GM19395 (cell line): ENCODE measurements around the gene TAP1.
"Not testable (repeated sequence)": the region's sequence is repeated elsewhere in the genome, so short reads cannot be mapped to it uniquely, and the experiment has no call there.

ENCODE experiments used
- ATAC-seq: cut with Tn5 transposase; IDR thresholded peaks from one replicate; pipeline ENCODE4 v1.9.1; 2021; ENCODE audit warnings: mild to moderate bottlenecking, moderate library complexity; ENCODE audit not compliant: unreplicated experiment

The TAP1 gene

DNA sequence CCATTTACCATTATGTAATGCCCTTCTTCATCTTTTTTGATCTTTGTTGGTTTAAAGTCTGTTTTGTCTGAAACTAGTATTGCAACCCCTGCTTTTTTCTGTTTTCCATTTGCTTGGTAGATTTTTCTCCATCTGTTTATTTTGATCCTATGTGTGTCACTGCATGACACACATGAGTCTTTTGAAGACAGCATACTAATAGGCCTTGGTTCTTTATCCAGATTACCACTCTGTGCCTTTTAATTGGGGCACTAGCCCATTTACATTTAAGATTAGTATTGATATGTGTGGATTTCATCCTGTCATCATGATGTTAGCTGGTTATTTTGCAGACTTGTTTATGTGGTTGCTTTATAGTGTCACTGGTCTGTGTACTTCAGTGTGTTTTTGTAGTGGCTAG, 48.1 kb downstream of the TAP1 start:
- ATAC-seq, result not testable (repeated sequence)

DNA sequence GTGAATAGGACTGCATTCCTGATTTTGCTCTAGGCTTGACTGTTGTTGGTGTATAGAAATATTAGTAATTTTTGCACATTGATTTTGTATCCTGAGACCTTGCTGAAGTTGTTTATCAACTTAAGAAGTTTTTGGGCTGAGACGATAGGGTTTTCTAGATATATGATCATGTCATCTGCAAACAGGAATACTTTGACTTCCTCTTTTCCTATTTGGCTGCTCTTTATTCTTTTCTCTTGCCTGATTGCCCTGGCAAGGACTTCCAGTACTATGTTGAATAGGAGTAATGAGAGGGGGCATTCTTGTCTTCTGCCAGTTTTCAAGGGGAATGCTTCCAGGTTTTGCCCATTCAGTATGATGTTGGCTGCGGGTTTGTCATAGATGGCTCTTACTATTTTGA, 50.1 kb downstream of the TAP1 start:
- no peak for ATAC-seq

DNA sequence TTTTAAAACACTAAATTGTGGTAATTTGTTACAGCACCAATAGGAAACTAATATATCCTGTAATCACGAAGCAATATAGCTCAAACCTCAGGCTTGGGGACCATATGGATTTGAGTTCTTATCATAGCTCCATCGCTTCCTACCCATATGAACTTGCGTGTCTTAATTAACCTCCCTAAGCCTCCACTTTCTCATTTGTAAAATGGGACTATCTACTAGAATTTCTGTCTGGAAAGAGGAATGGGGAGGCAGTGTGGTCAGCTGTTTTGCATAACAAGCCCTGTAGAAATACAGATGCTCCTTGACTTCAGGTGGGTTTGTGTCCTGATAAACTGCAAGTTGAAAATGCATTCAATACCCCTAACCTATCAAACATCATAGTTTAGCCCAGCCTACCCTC, 53.8 kb downstream of the TAP1 start:
- no peak for ATAC-seq

DNA sequence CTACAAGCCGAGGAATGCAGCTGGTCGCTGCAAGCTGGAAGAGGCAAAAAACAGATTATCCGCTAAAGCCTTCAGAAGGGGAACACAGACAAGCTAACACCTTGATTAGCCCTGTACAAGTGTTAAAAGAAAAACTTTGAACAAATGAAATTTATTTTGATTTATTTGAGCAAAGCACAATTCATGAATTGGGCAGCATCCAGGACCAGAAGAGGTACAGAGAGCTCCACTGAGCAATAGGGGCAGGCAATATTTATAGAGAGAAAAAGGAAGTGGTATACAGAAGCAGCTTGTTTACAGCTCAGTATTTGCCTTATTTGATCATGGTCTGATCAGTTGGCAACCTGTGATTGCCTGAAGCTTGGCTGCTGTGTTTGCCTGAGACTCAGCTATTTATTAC, 54.3 kb downstream of the TAP1 start:
- ATAC-seq, result no peak

DNA sequence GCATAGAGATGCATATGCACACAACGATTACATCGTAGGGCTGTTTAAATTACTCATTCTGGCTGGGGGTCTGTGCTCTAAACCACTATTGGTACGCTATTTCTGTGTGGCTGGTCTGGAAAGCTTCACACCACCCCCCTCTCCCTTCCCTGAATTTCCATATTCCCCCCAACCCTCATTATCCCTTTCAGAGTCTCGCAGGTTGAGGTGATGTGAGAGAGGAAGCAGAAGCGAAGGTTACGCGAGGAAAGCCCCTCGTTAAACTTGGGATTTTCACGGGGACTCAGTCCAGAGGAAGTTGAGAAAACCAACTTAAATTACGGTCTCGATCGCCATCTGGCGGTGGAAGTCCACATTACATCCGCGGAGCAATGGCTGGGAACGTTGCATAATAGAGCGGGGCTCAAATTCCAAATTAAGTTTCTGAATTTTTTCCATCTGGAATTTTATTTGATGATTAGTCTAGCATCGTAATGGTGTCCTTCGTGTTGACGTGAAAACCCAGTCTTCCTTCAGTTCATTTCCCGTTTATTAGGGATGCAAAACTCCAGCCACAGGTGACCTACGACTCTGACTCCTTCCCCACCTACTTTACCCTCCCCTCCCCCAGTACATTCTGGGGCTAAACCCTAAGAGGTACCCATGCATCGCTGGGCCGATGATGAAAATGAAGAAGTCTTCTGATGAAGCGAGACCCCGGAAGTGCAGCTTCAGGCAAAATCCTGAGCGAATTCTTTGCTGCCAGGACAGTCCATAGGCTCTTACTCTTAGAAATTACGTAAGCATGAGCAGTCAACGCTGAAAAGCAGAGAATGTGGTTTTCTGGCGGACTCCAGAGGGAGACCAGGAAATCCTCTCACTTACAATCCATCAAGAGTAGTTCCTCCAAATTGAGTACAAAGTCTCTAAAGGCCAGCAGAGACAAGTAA, 56.4 kb downstream of the TAP1 start:
- no peak for ATAC-seq
